Measurements from ENCODE around the gene CDC14C. TPM values are rescaled to one million over a fixed set of nuclear protein-coding genes. Genes with fewer than 3 reads are reported as not detected.

CDC14C gene
- total and polyA plus RNA-seq, 9 of the 15 experiments (the other 6 are each of a cell fraction or from before 2014, with no cell fraction given) = not detected

GRCh38 chr7:48938539-48939295 lies 14.4 kb downstream of the CDC14C start (continued):
- TF ChIP-seq CLOCK (CRISPR knock-in tag; IDR thresholded peaks at IDR 0.05; ENCODE audit: borderline replicate concordance) (no peak), TAF7 (tag; IDR thresholded peaks at IDR 0.05) (no peak), PATZ1 (CRISPR knock-in tag; IDR thresholded peaks at IDR 0.05; ENCODE audit: borderline replicate concordance) (no peak), CTCF (IDR thresholded peaks at IDR 0.05 in 2 of 3, conservative IDR thresholded peaks at IDR 0.05 in 1 of 3; ENCODE audit: insufficient read depth in 2 of 3, low read depth in 1 of 3, low read length in 3 of 3) (no peak), KDM4B (IDR thresholded peaks at IDR 0.05; ENCODE audit: borderline replicate concordance in 2 of 2, low read depth in 1 of 2) (no peak), COPS2 (conservative IDR thresholded peaks at IDR 0.05) (no peak), FOXP4 (CRISPR knock-in tag; IDR thresholded peaks at IDR 0.05; ENCODE audit: borderline replicate concordance) (no peak)
